ENCODE results near the gene CIDEC. TPM values are rescaled to one million over a fixed set of nuclear protein-coding genes. Genes with fewer than 3 reads are reported as not detected.

Gene CIDEC
- total and polyA plus RNA-seq, 2 of the 8 experiments (the other 6 are each of a cell fraction or from before 2014, with no cell fraction given) = not detected

- no peak overlapping the region for H2AK5ac ChIP-seq (ENCODE audit: low read depth, low read length)
- H3K79me2 ChIP-seq (ENCODE audit: control insufficient read depth in 1 of 2, insufficient read depth in 2 of 2, low read length in 2 of 2) = no peaks in the 10 kb centered on the region
- H3K4me3 ChIP-seq (ENCODE audit: extremely low read depth in 1 of 4, insufficient read depth in 2 of 4, low read depth in 3 of 4, low read length in 4 of 4) = no peak overlapping the region
- POLR2A ChIA-PET (ENCODE audit: partially characterized antibody) = interaction anchor here (0.8 to 1.6 kb wide), 6 partner anchors 9 to 75 kb away, joined by 3 to 5 read pairs (median 4); partner anchors contain the start of genes IL17RE and TTLL3
- no peak overlapping the region for H2AFZ ChIP-seq (ENCODE audit: low read length)
- no peaks in the 10 kb centered on the region for H4K20me1 ChIP-seq (replicated peaks in 1 of 2; ENCODE audit: control insufficient read depth in 1 of 2, insufficient read depth in 2 of 2, low read length in 2 of 2)
- no peak overlapping the region for H2BK120ac ChIP-seq (replicated peaks; ENCODE audit: low read depth, low read length)
- FAIRE-seq (no peak), DNase-seq (ENCODE audit: low read depth in 1 of 2, low spot score in 2 of 2) (no peak)
- CTCF ChIA-PET (ENCODE audit: partially characterized antibody) = interaction anchor here (0.6 to 2.1 kb wide), 6 partner anchors 9 to 136 kb away, joined by 3 to 5 read pairs (median 4); no protein-coding TSS in a partner anchor
- 89% methylated on average over 11 of the region's 11 CpGs; no CpG with 5 or more reads in 1 of the 2 experiments for WGBS, 2 experiments (ENCODE audit: extremely low coverage in 1 of 2, insufficient coverage in 1 of 2, insufficient read length in 1 of 2, insufficient replicate concordance in 2 of 2, low coverage in 1 of 2, low lambda C conversion rate in 2 of 2, missing lambda C conversion rate in 1 of 2)
- no peak overlapping the region for H3K18ac ChIP-seq (ENCODE audit: extremely low read depth, low read length)
- no peak overlapping the region for H3K14ac ChIP-seq (ENCODE audit: insufficient read length)
- no peak overlapping the region for H4K5ac ChIP-seq (ENCODE audit: insufficient read length, low read depth, low read length)
- no peak overlapping the region for H4K8ac ChIP-seq (ENCODE audit: extremely low read depth, insufficient read depth, low read length)
- H3K27ac ChIP-seq (ENCODE audit: low read depth, low read length) = no peak overlapping the region
- H2BK15ac ChIP-seq (ENCODE audit: low read length) = no peak overlapping the region
- H3K36me3 ChIP-seq (ENCODE audit: control insufficient read depth in 2 of 4, insufficient read depth in 4 of 4, low read length in 3 of 4) = no peaks in the 10 kb centered on the region
- no peak overlapping the region for H2BK12ac ChIP-seq (ENCODE audit: low read depth, low read length)
- no peak overlapping the region for H3K56ac ChIP-seq (replicated peaks; ENCODE audit: insufficient read length, low read depth, low read length)
- no peak overlapping the region for H3K4me2 ChIP-seq (ENCODE audit: insufficient read depth in 1 of 2, low read depth in 2 of 2, low read length in 2 of 2)
- no peak overlapping the region for H3K23ac ChIP-seq (ENCODE audit: insufficient read length)
- H3K9me3 ChIP-seq (ENCODE audit: insufficient read depth in 2 of 2, low read depth in 1 of 2, low read length in 1 of 2) = no peaks in the 10 kb centered on the region
- H3K23me2 ChIP-seq (ENCODE audit: low read depth, low read length) = no peaks in the 10 kb centered on the region
- no peak overlapping the region for H3K9ac ChIP-seq (replicated peaks in 1 of 4; ENCODE audit: extremely low read depth in 1 of 4, low read depth in 3 of 4, low read length in 3 of 4)
- H3K4me1 ChIP-seq (replicated peaks in 1 of 4; ENCODE audit: control insufficient read depth in 3 of 4, insufficient read depth in 4 of 4, low read length in 3 of 4) = no peaks in the 10 kb centered on the region
- no peak overlapping the region for H2BK5ac ChIP-seq (ENCODE audit: low read depth, low read length)
- H4K91ac ChIP-seq (replicated peaks; ENCODE audit: insufficient read length, low read length) = no peak overlapping the region
- H3K79me1 ChIP-seq (ENCODE audit: low read depth, low read length) = no peaks in the 10 kb centered on the region
- H2BK20ac ChIP-seq (ENCODE audit: low read length) = no peak overlapping the region
- H3K4ac ChIP-seq (replicated peaks; ENCODE audit: insufficient read length, low read depth, low read length) = no peak overlapping the region
- H3K27me3 ChIP-seq (replicated peaks in 1 of 4; ENCODE audit: control insufficient read depth in 3 of 4, extremely low read depth in 1 of 4, insufficient read depth in 3 of 4, low read length in 3 of 4) = no peaks in the 10 kb centered on the region
- TF ChIP-seq SP4 (IDR thresholded peaks at IDR 0.05; ENCODE audit: low read length) = no peak
- no peak for TF ChIP-seq ZNF274 (IDR thresholded peaks at IDR 0.05; ENCODE audit: borderline replicate concordance, extremely low read depth, low read length)
- TF ChIP-seq SAP30 (IDR thresholded peaks at IDR 0.05; ENCODE audit: insufficient read depth, insufficient replicate concordance, low read length) = no peak
- TF ChIP-seq ASH2L (IDR thresholded peaks at IDR 0.05; ENCODE audit: low read length) = no peak
- TF ChIP-seq ATF3 (IDR thresholded peaks at IDR 0.05; ENCODE audit: insufficient read depth, low read depth, low read length) = no peak
- TF ChIP-seq RBBP5 (IDR thresholded peaks at IDR 0.05; ENCODE audit: borderline replicate concordance, low read depth, low read length) = no peak
- TF ChIP-seq BACH1 (IDR thresholded peaks at IDR 0.05; ENCODE audit: low read length) = no peak
- TF ChIP-seq SIX5 (IDR thresholded peaks at IDR 0.05; ENCODE audit: low read depth, low read length) = no peak
- no peak for TF ChIP-seq RFX5 (IDR thresholded peaks at IDR 0.05; ENCODE audit: borderline replicate concordance, low read depth, low read length)
These were observed 4.6 kb upstream of the CIDEC start for GRCh38 chr3:9884555-9885165.

All from H1 (cell line).